Measurements from ENCODE around the gene SLC5A9. TPM values are rescaled to one million over a fixed set of nuclear protein-coding genes. Genes with fewer than 3 reads are reported as not detected.

Gene SLC5A9
- 0.57 TPM for total RNA-seq
- long read RNA-seq, partial matches to known transcripts = 0 of 2 reads
- long read RNA-seq, other reads (novel, unspliced or antisense) = 2 of 2 reads

GRCh38 chr1:48222501-48223242, at the start of gene SLC5A9:
Gene SLC5A9 (plus strand): TSS chr1:48222716. CDS start chr1:48222737, 21 bp downstream.
- no peak for DNase-seq (ENCODE audit: low spot score)
- intact Hi-C loops (cut with DNase I) = no loop called here

- no peak for DNase-seq (ENCODE audit: low spot score)
- intact Hi-C loops (cut with DNase I) = no loop called here
Observed at GRCh38 chr1:48175116-48175515, 47.4 kb upstream of the SLC5A9 start.

GRCh38 chr1:48177257-48177656, 45.3 kb upstream of the SLC5A9 start:
- intact Hi-C loops (cut with DNase I) = no loop called here
- DNase-seq (ENCODE audit: low spot score) = no peak

- intact Hi-C loops (cut with DNase I) = no loop called here
- no peak for DNase-seq (ENCODE audit: low spot score)
Observed at GRCh38 chr1:48181669-48182367, 40.7 kb upstream of the SLC5A9 start.

- intact Hi-C loops (cut with DNase I) = no loop called here
- DNase-seq (ENCODE audit: low spot score) = no peak
Observed at GRCh38 chr1:48182439-48182838, 40.1 kb upstream of the SLC5A9 start.

- intact Hi-C loops (cut with DNase I) = no loop called here
- no peak for DNase-seq (ENCODE audit: low spot score)
Observed at GRCh38 chr1:48186306-48186839, 36.1 kb upstream of the SLC5A9 start.

GRCh38 chr1:48187969-48188563, 34.5 kb upstream of the SLC5A9 start:
- DNase-seq (ENCODE audit: low spot score) = no peak
- intact Hi-C loops (cut with DNase I) = no loop called here

- intact Hi-C loops (cut with DNase I) = no loop called here
- DNase-seq (ENCODE audit: low spot score) = no peak
Observed at GRCh38 chr1:48190881-48191280, 31.6 kb upstream of the SLC5A9 start.

- intact Hi-C loops (cut with DNase I) = no loop called here
- DNase-seq (ENCODE audit: low spot score) = no peak
Observed at GRCh38 chr1:48194801-48195200, 27.7 kb upstream of the SLC5A9 start.

GRCh38 chr1:48196237-48196636, 26.3 kb upstream of the SLC5A9 start:
- DNase-seq (ENCODE audit: low spot score) = no peak
- intact Hi-C loops (cut with DNase I) = no loop called here

- DNase-seq (ENCODE audit: low spot score) = no peak
- intact Hi-C loops (cut with DNase I) = no loop called here
Observed at GRCh38 chr1:48198970-48199369, 23.5 kb upstream of the SLC5A9 start.

GRCh38 chr1:48200166-48200900, 22.2 kb upstream of the SLC5A9 start:
- intact Hi-C loops (cut with DNase I) = loop anchor here (5.0 kb wide), 1 partner anchor 463 kb away; no protein-coding TSS in a partner anchor

GRCh38 chr1:48202030-48202752, 20.3 kb upstream of the SLC5A9 start:
- DNase-seq (ENCODE audit: low spot score) = peak; percentile 87
- intact Hi-C loops (cut with DNase I) = loop anchor here (1.0 to 5.0 kb wide), 2 partner anchors 93 to 465 kb away; no protein-coding TSS in a partner anchor

More at GRCh38 chr1:48200166-48200900, 22.2 kb upstream of the SLC5A9 start:
- DNase-seq (ENCODE audit: low spot score) = no peak

- no peak for DNase-seq (ENCODE audit: low spot score)
Observed at GRCh38 chr1:48203287-48203900, 19.1 kb upstream of the SLC5A9 start.

GRCh38 chr1:48205522-48205921, 17.0 kb upstream of the SLC5A9 start:
- DNase-seq (ENCODE audit: low spot score) = no peak
- intact Hi-C loops (cut with DNase I) = no loop called here

More at GRCh38 chr1:48203287-48203900, 19.1 kb upstream of the SLC5A9 start:
- intact Hi-C loops (cut with DNase I) = loop anchor here (5.0 kb wide), 1 partner anchor 466 kb away; no protein-coding TSS in a partner anchor

GRCh38 chr1:48206371-48206770, 16.1 kb upstream of the SLC5A9 start:
- intact Hi-C loops (cut with DNase I) = no loop called here
- DNase-seq (ENCODE audit: low spot score) = no peak

GRCh38 chr1:48207131-48207530, 15.4 kb upstream of the SLC5A9 start:
- intact Hi-C loops (cut with DNase I) = no loop called here
- no peak for DNase-seq (ENCODE audit: low spot score)

GRCh38 chr1:48207536-48208075, 14.9 kb upstream of the SLC5A9 start:
- DNase-seq (ENCODE audit: low spot score) = no peak
- intact Hi-C loops (cut with DNase I) = no loop called here
